Heart left ventricle (tissue), 16 donors: ENCODE results near the gene POLD2. TPM values are rescaled to one million over a fixed set of nuclear protein-coding genes. Genes with fewer than 3 reads are reported as not detected.
A peak's percentile ranks its signal among the peaks of the same experiment; 100 is the strongest.

ENCODE experiments used
- ATAC-seq, 4 donors: fragments of 200-7000 bp; cut with Tn5 transposase; one replicate each; pipeline ENCODE4 v1.9.1; 2020 to 2022; ENCODE audit warnings: moderate library complexity in 4 of 4, mild to moderate bottlenecking in 3 of 4, moderate number of reproducible peaks in 1 of 4
- DNase-seq, 5 donors: peaks; one replicate each; pipeline ENCODE4 v3.0.0-alpha.2; 2020
- H3K27ac ChIP-seq, 12 donors: fragments of 200-600 bp; sonication (generic) in 4 of 12; one replicate each; pipeline versions ENCODE4 v1.5.0 to v1.8.0; 2016 to 2022; ENCODE audit warnings: mild to moderate bottlenecking in 2 of 12
- H3K27me3 ChIP-seq, 9 donors: fragments of 200-600 bp; sonication (generic) in 2 of 9; one replicate each; pipeline versions ENCODE4 v1.5.1 to v1.8.0; 2016 to 2022; ENCODE audit warnings: mild to moderate bottlenecking in 3 of 9
- H3K36me3 ChIP-seq, 9 donors: fragments of 200-600 bp; sonication (generic) in 2 of 9; one replicate each; pipeline versions ENCODE4 v1.5.0 to v1.8.0; 2018 to 2022; ENCODE audit warnings: mild to moderate bottlenecking in 2 of 9
- H3K4me1 ChIP-seq, 12 donors: fragments of 200-600 bp; sonication (generic) in 4 of 12; one replicate each; pipeline versions ENCODE4 v1.5.0 to v1.8.0; 2016 to 2022; ENCODE audit warnings: mild to moderate bottlenecking in 3 of 12
- H3K4me3 ChIP-seq, 12 donors: fragments of 200-600 bp; sonication (generic) in 4 of 12; one replicate each; pipeline versions ENCODE4 v1.5.0 to v1.8.0; 2017 to 2022; ENCODE audit warnings: mild to moderate bottlenecking in 9 of 12, moderate library complexity in 4 of 12
- H3K9me3 ChIP-seq, 12 donors: fragments of 200-600 bp; sonication (generic) in 4 of 12; one replicate each; pipeline versions ENCODE4 v1.5.0 to v1.8.0; 2016 to 2022; ENCODE audit warnings: mild to moderate bottlenecking in 1 of 12
- CTCF ChIP-seq, 12 donors: fragments of 200-600 bp; sonication (generic) in 4 of 12; IDR thresholded peaks; one replicate each; pipeline versions ENCODE4 v1.5.0 to v1.8.0; 2018 to 2022; ENCODE audit warnings: antibody characterized with exemption in 12 of 12, mild to moderate bottlenecking in 5 of 12
- POLR2A ChIP-seq, 2 donors: fragments of 450-650 bp; IDR thresholded peaks; one replicate each; pipeline ENCODE4 v1.6.1; 2017; ENCODE audit warnings: antibody characterized with exemption in 2 of 2, mild to moderate bottlenecking in 2 of 2, moderate library complexity in 2 of 2
- WGBS, 4 donors: extraction: QIAGEN DNeasy Blood & Tissue Kit in 2 of 4; methylation state at CpG; one replicate each; pipeline versions ENCODE4 v1.1.5 to v1.1.7; 2013 to 2018; 5-methylcytosine and 5-hydroxymethylcytosine counted together
- intact Hi-C, 10 donors: fragments of 100-400 bp; cut with DNase I; formaldehyde crosslinking; loops; one replicate each; pipeline versions ENCODE4 v1.11.1 to v1.14.2; 2022
- polyA plus RNA-seq, 2 donors: library from polyadenylated mRNA; stranded (reverse); fragments of 200-250 nt; gene quantifications; one replicate each; pipeline ENCODE4 v1.2.3, GENCODE V29; 2013
- total RNA-seq, 9 donors: library from RNA; depleted of rRNA in 2 of 9; stranded (reverse); fragments of >200 nt in 2 of 9; fragmentation: NEBNext Ultra II Directional in 3 of 9; extraction: Animal tissue kit (Norgen Biotek cat#: 25700) in 3 of 9; gene quantifications; one replicate each; pipeline versions ENCODE4 v1.1.0 to v1.2.4, GENCODE V29; 2016 to 2023
- donor health status: ischemic (EF 13 %, LVEDD 7.1; RV severe dilation, severe dysfunction).
- donor health status: healthy with polysubstance abuse.
- donor health status: DM: no; HTN: yes; CAD: no.
- donor health status: DM: no; HTN: no; CAD: no.
- donor health status: ischemic (EF 25% LVEDD 6.9; RV normal size, moderate dysfunction).
- donor health status: ischemic (EF 25% LVEDD 5.7; RV mildly dilated, moderate dysfunction).
- donor health status: healthy.
- donor health status: DM: yes; HTN: yes; CAD: no.
- donor health status: ischemic (EF 35%, LVEDD 5.7; RV mildly dilated, moderate dysfunction).
- donor health status: nonischemic (EF 11% LVEDD 7.7; RV severe dilation, severe dysfunction).
- donor health status: DM: yes; HTN: yes; CAD: no.
- donor health status: PGD.
- donor health status: ischemic (EF 29% LVEDD 5.4; RV normal size, mild dysfunction).
- donor health status: nonischemic (EF 23%, LVEDD 6.1; RV moderate dilation, normal function).

The POLD2 gene
- total and polyA plus RNA-seq, 11 donors, result 67.0 to 176 (median 89.2) TPM

GRCh38 chr7:44098092-44099068, 25.0 kb downstream of the POLD2 start:
- H3K4me1 ChIP-seq, result peaks cover 0 to 56% (median 14%) of the 10 kb centered on the region in 12 donors
- H3K9me3 ChIP-seq, result no peaks in the 10 kb centered on the region
- peaks cover 0 to 3% (median 0%) of the 10 kb centered on the region in 9 donors for H3K27me3 ChIP-seq
- intact Hi-C loops, result no loop called here
- DNase-seq (no peak), ATAC-seq (no peak)
- TF ChIP-seq CTCF (IDR thresholded peaks at IDR 0.05), result no peak
- H3K4me3 ChIP-seq, result no peak overlapping the region
- whole genome bisulfite sequencing, 4 donors, result 90 to 93% (median 91%) methylated on average over 6 of the region's 6 CpGs
- H3K27ac ChIP-seq, result no peak overlapping the region
- H3K36me3 ChIP-seq, result no peaks in the 10 kb centered on the region

- intact Hi-C loops, result no loop called here
- 82 to 87% (median 86%) methylated on average over 9 of the region's 9 CpGs for WGBS, 4 donors
Measured at GRCh38 chr7:44097064-44097932, 26.1 kb downstream of the POLD2 start.

GRCh38 chr7:44096326-44096881, 26.9 kb downstream of the POLD2 start:
- ATAC-seq (no peak), DNase-seq (no peak)
- Histone ChIP-seq H3K4me1 (peaks cover 0 to 40% (median 9%) of the 10 kb centered on the region in 12 donors), H3K27ac (no peak overlapping the region), H3K9me3 (no peaks in the 10 kb centered on the region), H3K4me3 (no peak overlapping the region), H3K27me3 (no peaks in the 10 kb centered on the region), H3K36me3 (no peaks in the 10 kb centered on the region)
- TF ChIP-seq POLR2A (IDR thresholded peaks at IDR 0.05), result no peak
- no peak for TF ChIP-seq CTCF (IDR thresholded peaks at IDR 0.05)
- intact Hi-C loops, result no loop called here
- WGBS, 4 donors, result 81 to 83% (median 82%) methylated on average over 8 of the region's 8 CpGs

More at GRCh38 chr7:44097064-44097932, 26.1 kb downstream of the POLD2 start:
- H3K4me1 ChIP-seq, result peaks cover 0 to 47% (median 11%) of the 10 kb centered on the region in 12 donors
- TF ChIP-seq CTCF (IDR thresholded peaks at IDR 0.05), result no peak
- TF ChIP-seq POLR2A (IDR thresholded peaks at IDR 0.05), result no peak
- no peak for DNase-seq
- no peaks in the 10 kb centered on the region for H3K27me3 ChIP-seq
- H3K4me3 ChIP-seq, result no peak overlapping the region
- H3K36me3 ChIP-seq, result no peaks in the 10 kb centered on the region
- ATAC-seq, result no peak
- peak overlapping the region in 1 of 12 donors; percentile 17 for H3K27ac ChIP-seq
- no peaks in the 10 kb centered on the region for H3K9me3 ChIP-seq
